ENCODE measurements around the gene APMAP.

- TF ChIP-seq, protein P1, sequence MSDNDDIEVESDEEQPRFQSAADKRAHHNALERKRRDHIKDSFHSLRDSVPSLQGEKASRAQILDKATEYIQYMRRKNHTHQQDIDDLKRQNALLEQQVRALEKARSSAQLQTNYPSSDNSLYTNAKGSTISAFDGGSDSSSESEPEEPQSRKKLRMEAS (IDR thresholded peaks at IDR 0.05), result no peak
- TF ChIP-seq TCF12 (IDR thresholded peaks at IDR 0.05; ENCODE audit: low read depth) (no peak), ZBTB7A (IDR thresholded peaks at IDR 0.05; ENCODE audit: low read depth) (no peak), CEBPB (IDR thresholded peaks at IDR 0.05) (no peak), EP300 (IDR thresholded peaks at IDR 0.05; ENCODE audit: borderline replicate concordance) (no peak), TAF1 (IDR thresholded peaks at IDR 0.05; ENCODE audit: low read depth) (no peak), FOXM1 (IDR thresholded peaks at IDR 0.05; ENCODE audit: borderline replicate concordance, low read depth) (no peak), USF1 (IDR thresholded peaks at IDR 0.05) (no peak)
- TF ChIP-seq, protein P2, sequence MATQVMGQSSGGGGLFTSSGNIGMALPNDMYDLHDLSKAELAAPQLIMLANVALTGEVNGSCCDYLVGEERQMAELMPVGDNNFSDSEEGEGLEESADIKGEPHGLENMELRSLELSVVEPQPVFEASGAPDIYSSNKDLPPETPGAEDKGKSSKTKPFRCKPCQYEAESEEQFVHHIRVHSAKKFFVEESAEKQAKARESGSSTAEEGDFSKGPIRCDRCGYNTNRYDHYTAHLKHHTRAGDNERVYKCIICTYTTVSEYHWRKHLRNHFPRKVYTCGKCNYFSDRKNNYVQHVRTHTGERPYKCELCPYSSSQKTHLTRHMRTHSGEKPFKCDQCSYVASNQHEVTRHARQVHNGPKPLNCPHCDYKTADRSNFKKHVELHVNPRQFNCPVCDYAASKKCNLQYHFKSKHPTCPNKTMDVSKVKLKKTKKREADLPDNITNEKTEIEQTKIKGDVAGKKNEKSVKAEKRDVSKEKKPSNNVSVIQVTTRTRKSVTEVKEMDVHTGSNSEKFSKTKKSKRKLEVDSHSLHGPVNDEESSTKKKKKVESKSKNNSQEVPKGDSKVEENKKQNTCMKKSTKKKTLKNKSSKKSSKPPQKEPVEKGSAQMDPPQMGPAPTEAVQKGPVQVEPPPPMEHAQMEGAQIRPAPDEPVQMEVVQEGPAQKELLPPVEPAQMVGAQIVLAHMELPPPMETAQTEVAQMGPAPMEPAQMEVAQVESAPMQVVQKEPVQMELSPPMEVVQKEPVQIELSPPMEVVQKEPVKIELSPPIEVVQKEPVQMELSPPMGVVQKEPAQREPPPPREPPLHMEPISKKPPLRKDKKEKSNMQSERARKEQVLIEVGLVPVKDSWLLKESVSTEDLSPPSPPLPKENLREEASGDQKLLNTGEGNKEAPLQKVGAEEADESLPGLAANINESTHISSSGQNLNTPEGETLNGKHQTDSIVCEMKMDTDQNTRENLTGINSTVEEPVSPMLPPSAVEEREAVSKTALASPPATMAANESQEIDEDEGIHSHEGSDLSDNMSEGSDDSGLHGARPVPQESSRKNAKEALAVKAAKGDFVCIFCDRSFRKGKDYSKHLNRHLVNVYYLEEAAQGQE (IDR thresholded peaks at IDR 0.05; ENCODE audit: low read depth), result no peak
These were observed 6.3 kb upstream of the APMAP start for GRCh38 chr20:24998631-24999445.

All from Ishikawa (cell line).